HCT116 (cell line): ENCODE results near the gene VIPR1. TPM values are rescaled to one million over a fixed set of nuclear protein-coding genes. Genes with fewer than 3 reads are reported as not detected.

Source experiments
- ATAC-seq: fragments of 200-7000 bp; cut with Tn5 transposase; 2 replicates; pipeline ENCODE4 v1.9.1; 2020; ENCODE audit warnings: mild to moderate bottlenecking, moderate library complexity
- BruUV-seq: library from RNA; stranded (reverse); fragments of 400-500 nt; replicated peaks from 2 replicates; lab custom pipeline; 2021; lab: Mats Ljungman, UMichigan
- CTCF ChIA-PET: fragments of 300-600 bp; sonication (Branson Sonifier 250); formaldehyde crosslinking; loops from one replicate; lab custom pipeline; 2021; ENCODE audit warnings: antibody characterized with exemption; lab: Charles Lee
- POLR2A ChIA-PET: fragments of 300-600, 350-600 bp; sonication (Branson Sonifier 250); formaldehyde crosslinking; loops from one replicate; lab custom pipeline; 2021; ENCODE audit warnings: antibody characterized with exemption; lab: Charles Lee
- RAD21 ChIA-PET, 2 experiments: fragments of 300-600 bp; sonication (Branson Sonifier 250); formaldehyde crosslinking; loops; one replicate each; lab custom pipeline; 2023; ENCODE audit warnings: low total read pairs in 2 of 2; ENCODE audit not compliant: uncharacterized antibody in 2 of 2, unreplicated experiment in 2 of 2, low non-redundant PET in 1 of 2; lab: Charles Lee
- DNase-seq: peaks from one replicate; pipeline ENCODE4 v3.0.0-alpha.2; 2010; ENCODE audit warnings: low read depth, low spot score
- H2AFZ ChIP-seq: fragments of 200-600 bp; shearing (Covaris generic), sonication (generic); 2 replicates; pipeline ENCODE4 v1.6.1; 2017; ENCODE audit warnings: low read depth, mixed run types, mixed read lengths, antibody characterized with exemption, low read length; ENCODE audit not compliant: poor library complexity, severe bottlenecking
- H3K27ac ChIP-seq: 2 replicates; pipeline ENCODE4 v1.5.1; 2012; ENCODE audit warnings: low read depth, low read length
- H3K27me3 ChIP-seq: fragments of 200-600 bp; sonication (generic); 2 replicates; pipeline ENCODE4 v1.6.1; 2016; ENCODE audit warnings: mixed run types, low read length, mixed read lengths; ENCODE audit not compliant: insufficient read depth
- H3K36me3 ChIP-seq, 2 experiments: fragments of 200-500 bp in 1 of 2; fragments of 200-600 bp in 1 of 2; sonication (Bioruptor generic) in 1 of 2; sonication (generic) in 1 of 2; 2 replicates each; pipeline versions ENCODE4 v1.5.1 to v1.6.1; 2014 to 2016; ENCODE audit warnings: low read length in 2 of 2, inconsistent platforms in 1 of 2, mixed read lengths in 1 of 2, mixed run types in 1 of 2; ENCODE audit not compliant: insufficient read depth in 2 of 2, control insufficient read depth in 1 of 2
- H3K4me1 ChIP-seq, 2 experiments: fragments of 200-600 bp in 1 of 2; sonication (generic) in 1 of 2; 2 replicates each; pipeline versions ENCODE4 v1.5.1 to v1.6.1; 2012 to 2017; ENCODE audit warnings: low read length in 2 of 2, inconsistent platforms in 1 of 2, mild to moderate bottlenecking in 1 of 2, mixed read lengths in 1 of 2, mixed run types in 1 of 2, moderate library complexity in 1 of 2; ENCODE audit not compliant: insufficient read depth in 2 of 2, control insufficient read depth in 1 of 2
- H3K4me2 ChIP-seq: fragments of 200-600 bp; sonication (generic); 2 replicates; pipeline ENCODE4 v1.6.1; 2017; ENCODE audit warnings: mixed run types, low read length, mixed read lengths
- H3K4me3 ChIP-seq, 2 experiments: fragments of 200-600 bp in 1 of 2; sonication (generic) in 1 of 2; replicated peaks in 1 of 2; 2 replicates each; pipeline ENCODE4 v1.5.1; 2011 to 2016; ENCODE audit warnings: low read length in 2 of 2, control low read depth in 1 of 2, low read depth in 1 of 2, mild to moderate bottlenecking in 1 of 2, mixed read lengths in 1 of 2, mixed run types in 1 of 2
- H3K79me2 ChIP-seq: fragments of 200-600 bp; sonication (generic); 2 replicates; pipeline ENCODE4 v1.6.1; 2017; ENCODE audit warnings: mild to moderate bottlenecking, mixed run types, low read length, moderate library complexity, mixed read lengths; ENCODE audit not compliant: insufficient read depth
- H3K9ac ChIP-seq: fragments of 200-600 bp; sonication (generic); 2 replicates; pipeline ENCODE4 v1.6.1; 2016; ENCODE audit warnings: low read length, mixed read lengths
- H3K9me2 ChIP-seq: fragments of 200-600 bp; sonication (generic), shearing (Covaris generic); 2 replicates; pipeline ENCODE4 v1.6.1; 2017; ENCODE audit warnings: mixed run types, mild to moderate bottlenecking, moderate library complexity; ENCODE audit not compliant: insufficient read depth
- H3K9me3 ChIP-seq, 2 experiments: fragments of 200-500 bp in 1 of 2; fragments of 200-600 bp in 1 of 2; sonication (Bioruptor generic) in 1 of 2; sonication (generic) in 1 of 2; 2 replicates each; pipeline ENCODE4 v1.6.1; 2014 to 2017; ENCODE audit warnings: low read length in 2 of 2, mixed read lengths in 2 of 2, inconsistent platforms in 1 of 2, low read depth in 1 of 2, mild to moderate bottlenecking in 1 of 2, mixed run types in 1 of 2, moderate library complexity in 1 of 2; ENCODE audit not compliant: control insufficient read depth in 1 of 2, insufficient read depth in 1 of 2
- H4K20me1 ChIP-seq: fragments of 200-600 bp; sonication (generic), shearing (Covaris generic); 2 replicates; pipeline ENCODE4 v1.6.1; 2017; ENCODE audit warnings: mixed run types, mild to moderate bottlenecking, moderate library complexity; ENCODE audit not compliant: insufficient read depth
- CBX3 ChIP-seq: IDR thresholded peaks from 2 replicates; pipeline ENCODE4 v1.6.1; 2012; ENCODE audit warnings: low read depth
- CEBPB ChIP-seq: IDR thresholded peaks from 2 replicates; pipeline ENCODE4 v1.6.1; 2012; ENCODE audit warnings: low read depth
- CTCF ChIP-seq, 3 experiments: fragments of 200-600 bp in 1 of 3; sonication (generic) in 1 of 3; IDR thresholded peaks in 2 of 3; conservative IDR thresholded peaks in 1 of 3; 2 replicates each; pipeline ENCODE4 v1.5.1; 2012 to 2017; ENCODE audit warnings: low read depth in 2 of 3, low read length in 2 of 3, antibody characterized with exemption in 1 of 3, borderline replicate concordance in 1 of 3, control low read depth in 1 of 3, mild to moderate bottlenecking in 1 of 3, mixed read lengths in 1 of 3, mixed run types in 1 of 3, moderate library complexity in 1 of 3; ENCODE audit not compliant: insufficient read depth in 1 of 3
- EGR1 ChIP-seq: IDR thresholded peaks from 2 replicates; pipeline ENCODE4 v1.6.1; 2012; ENCODE audit warnings: low read depth
- ELF1 ChIP-seq: IDR thresholded peaks from 2 replicates; pipeline ENCODE4 v1.6.1; 2012; ENCODE audit warnings: low read depth, borderline replicate concordance
- MAX ChIP-seq: IDR thresholded peaks from 2 replicates; pipeline ENCODE4 v1.6.1; 2012
- POLR2AphosphoS5 ChIP-seq: IDR thresholded peaks from 2 replicates; pipeline ENCODE4 v1.6.1; 2011; ENCODE audit warnings: mild to moderate bottlenecking, low read depth, low read length, moderate library complexity
- RAD21 ChIP-seq: IDR thresholded peaks from 2 replicates; pipeline ENCODE4 v1.6.1; 2012; ENCODE audit warnings: low read depth, mild to moderate bottlenecking
- SIN3A ChIP-seq: IDR thresholded peaks from 2 replicates; pipeline ENCODE4 v1.6.1; 2012; ENCODE audit warnings: low read depth
- SP1 ChIP-seq: IDR thresholded peaks from 2 replicates; pipeline ENCODE4 v1.6.1; 2012; ENCODE audit warnings: low read depth
- YY1 ChIP-seq: IDR thresholded peaks from 2 replicates; pipeline ENCODE4 v1.6.1; 2011; ENCODE audit warnings: low read length, low read depth, moderate library complexity, mild to moderate bottlenecking; ENCODE audit not compliant: insufficient replicate concordance; ENCODE audit errors: extremely low read depth
- ZNF274 ChIP-seq: fragments of 200-500 bp; sonication (Bioruptor generic); IDR thresholded peaks from 2 replicates; pipeline ENCODE4 v1.6.1; 2014; ENCODE audit warnings: mild to moderate bottlenecking, low read depth, low read length, inconsistent platforms
- intact Hi-C: fragments of 100-400 bp; cut with micrococcal nuclease; formaldehyde crosslinking; loops from 2 replicates; pipeline ENCODE4 v1.10.0; 2022
- total RNA-seq: library from RNA; stranded (reverse); gene quantifications from one replicate; pipeline ENCODE4 v1.2.1, GENCODE V29; 2021; ENCODE audit not compliant: unreplicated experiment

Gene VIPR1
- total RNA-seq, 1 experiment from 2014 or later = 9.6 TPM

- DNase-seq (no peak), ATAC-seq (no peak)
- Histone ChIP-seq H2AFZ (no peak overlapping the region), H3K27me3 (no peaks in the 10 kb centered on the region), H3K27ac (no peak overlapping the region), H3K79me2 (no peaks in the 10 kb centered on the region), H3K9me3 (0 out of 4 replicates have a peak, but pooled peaks cover 0 to 4% of the 10 kb centered on the region in 2 experiments), H3K4me3 (no peak overlapping the region), H3K36me3 (no peaks in the 10 kb centered on the region), H4K20me1 (no peaks in the 10 kb centered on the region), H3K4me1 (peaks cover 37 to 78% of the 10 kb centered on the region in 2 experiments), H3K9me2 (no peaks in the 10 kb centered on the region), H3K4me2 (no peak overlapping the region), H3K9ac (no peak overlapping the region)
- TF ChIP-seq ELF1 (no peak), POLR2AphosphoS5 (no peak), CEBPB (no peak), YY1 (no peak), EGR1 (no peak), CBX3 (no peak), RAD21 (no peak)
- RAD21 ChIA-PET = no interaction called here
- POLR2A ChIA-PET = no interaction called here
- no TSS peak for BruUV-seq
- CTCF ChIA-PET = no interaction called here
- intact Hi-C loops = no loop called here
These were observed 9.8 kb upstream of the VIPR1 start for GRCh38 chr3:42492508-42493080.

GRCh38 chr3:42493126-42493797 lies 9.2 kb upstream of the VIPR1 start:
- H4K20me1 ChIP-seq = no peaks in the 10 kb centered on the region
- no peak overlapping the region for H2AFZ ChIP-seq
- no peaks in the 10 kb centered on the region for H3K79me2 ChIP-seq
- H3K9ac ChIP-seq = no peak overlapping the region
- no peak overlapping the region for H3K4me3 ChIP-seq
- intact Hi-C loops = no loop called here
- H3K36me3 ChIP-seq = no peaks in the 10 kb centered on the region
- BruUV-seq = no TSS peak
- no peak overlapping the region for H3K4me2 ChIP-seq
- no peak for DNase-seq
- H3K4me1 ChIP-seq = peaks cover 40 to 84% of the 10 kb centered on the region in 2 experiments
- no peaks in the 10 kb centered on the region for H3K27me3 ChIP-seq
- no peak for TF ChIP-seq CEBPB
- no peak for TF ChIP-seq MAX
- no peak for TF ChIP-seq CTCF (IDR thresholded peaks at IDR 0.05 in 2 of 3, conservative IDR thresholded peaks at IDR 0.05 in 1 of 3; ENCODE audit: borderline replicate concordance in 1 of 3, insufficient read depth in 1 of 3, low read depth in 2 of 3, low read length in 2 of 3)
- no peak for TF ChIP-seq ZNF274
- no peak for TF ChIP-seq SIN3A
- no peak for TF ChIP-seq SP1
- TF ChIP-seq RAD21 = no peak
- TF ChIP-seq, all 23 proteins: peak for 0
- no peak overlapping the region for H3K27ac ChIP-seq
- ChIA-PET CTCF (no interaction called here), POLR2A (no interaction called here), RAD21 (no interaction called here)
- 0 out of 4 replicates have a peak, but pooled peaks cover 0 to 4% of the 10 kb centered on the region in 2 experiments for H3K9me3 ChIP-seq
- ATAC-seq = no peak
- H3K9me2 ChIP-seq = no peaks in the 10 kb centered on the region
